GM12875 (cell line): ENCODE data around the gene THSD4.

ENCODE experiments used
- H3K4me3 ChIP-seq: one replicate; pipeline ENCODE4 v1.5.1; 2011; ENCODE audit warnings: low read depth, low read length, control low read depth
- TF ChIP-seq, protein P1 (sequence below): IDR thresholded peaks from 2 replicates; pipeline ENCODE4 v1.5.1; 2011; ENCODE audit warnings: low read depth, mild to moderate bottlenecking, control low read depth, inconsistent platforms, low read length, moderate library complexity, borderline replicate concordance; ENCODE audit not compliant: insufficient read depth

The THSD4 gene

DNA sequence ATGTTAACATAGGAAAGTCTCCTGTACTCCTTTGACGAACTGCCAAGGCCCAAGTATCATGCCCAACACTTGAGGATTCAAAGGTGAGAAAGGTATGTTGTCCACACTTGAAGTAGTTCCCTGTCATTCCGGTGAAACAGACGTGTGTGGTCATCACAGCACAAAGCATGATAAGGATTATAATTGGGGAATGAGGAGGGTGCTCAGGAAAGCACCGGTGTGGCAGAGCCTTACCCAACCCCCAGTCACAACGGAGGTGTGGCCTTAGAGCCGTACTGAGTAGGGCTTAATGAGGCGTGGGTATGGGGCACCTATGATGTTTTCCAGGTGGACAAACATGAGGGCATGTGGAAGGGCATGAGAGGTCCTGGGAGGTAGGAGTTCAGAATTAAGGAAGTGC lies 492.1 kb downstream of the THSD4 start:
- H3K4me3 ChIP-seq = no peak overlapping the region
- TF ChIP-seq, protein P1, sequence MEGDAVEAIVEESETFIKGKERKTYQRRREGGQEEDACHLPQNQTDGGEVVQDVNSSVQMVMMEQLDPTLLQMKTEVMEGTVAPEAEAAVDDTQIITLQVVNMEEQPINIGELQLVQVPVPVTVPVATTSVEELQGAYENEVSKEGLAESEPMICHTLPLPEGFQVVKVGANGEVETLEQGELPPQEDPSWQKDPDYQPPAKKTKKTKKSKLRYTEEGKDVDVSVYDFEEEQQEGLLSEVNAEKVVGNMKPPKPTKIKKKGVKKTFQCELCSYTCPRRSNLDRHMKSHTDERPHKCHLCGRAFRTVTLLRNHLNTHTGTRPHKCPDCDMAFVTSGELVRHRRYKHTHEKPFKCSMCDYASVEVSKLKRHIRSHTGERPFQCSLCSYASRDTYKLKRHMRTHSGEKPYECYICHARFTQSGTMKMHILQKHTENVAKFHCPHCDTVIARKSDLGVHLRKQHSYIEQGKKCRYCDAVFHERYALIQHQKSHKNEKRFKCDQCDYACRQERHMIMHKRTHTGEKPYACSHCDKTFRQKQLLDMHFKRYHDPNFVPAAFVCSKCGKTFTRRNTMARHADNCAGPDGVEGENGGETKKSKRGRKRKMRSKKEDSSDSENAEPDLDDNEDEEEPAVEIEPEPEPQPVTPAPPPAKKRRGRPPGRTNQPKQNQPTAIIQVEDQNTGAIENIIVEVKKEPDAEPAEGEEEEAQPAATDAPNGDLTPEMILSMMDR = no peak

- TF ChIP-seq, protein P1 = no peak
These were observed 495.7 kb downstream of the THSD4 start for GRCh38 chr15:71610728-71611552.

GRCh38 chr15:71611553-71612396 lies 496.5 kb downstream of the THSD4 start:
- TF ChIP-seq, protein P1 = no peak
- no peak overlapping the region for H3K4me3 ChIP-seq

More at GRCh38 chr15:71610728-71611552, 495.7 kb downstream of the THSD4 start:
- no peak overlapping the region for H3K4me3 ChIP-seq

- H3K4me3 ChIP-seq = no peak overlapping the region
- TF ChIP-seq, protein P1 = no peak
These were observed 497.1 kb downstream of the THSD4 start for GRCh38 chr15:71612397-71612722.

- TF ChIP-seq, protein P1 = no peak
- H3K4me3 ChIP-seq = no peak overlapping the region
These were observed 497.6 kb downstream of the THSD4 start for GRCh38 chr15:71612869-71613268.

DNA sequence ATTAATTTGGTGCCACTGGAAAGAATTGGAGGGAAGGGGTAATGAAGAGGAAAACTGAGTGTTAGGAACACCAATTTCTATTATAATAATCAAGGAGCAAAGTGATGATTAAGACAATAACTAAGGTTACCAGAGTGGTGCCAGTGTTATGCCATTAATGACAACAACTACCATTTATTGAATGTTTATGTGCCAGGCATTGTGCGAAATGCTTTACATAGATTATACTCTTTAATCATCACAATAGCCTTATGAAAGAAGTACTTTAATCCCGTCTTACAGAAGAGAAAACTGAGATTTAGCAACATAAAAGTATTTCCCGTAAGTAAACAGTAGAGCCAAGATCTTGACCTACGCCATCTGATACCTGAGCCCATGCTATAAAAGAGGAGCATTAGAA lies 507.8 kb downstream of the THSD4 start:
- H3K4me3 ChIP-seq = no peak overlapping the region
- TF ChIP-seq, protein P1 = no peak
